ENCODE measurements around the gene C16orf82.
"Not testable (repeated sequence)": the region's sequence is repeated elsewhere in the genome, so short reads cannot be mapped to it uniquely, and the experiment has no call there.

Gene C16orf82
- total RNA-seq = 0 reads per million in 2 experiments

- no peak for DNase-seq (ENCODE audit: low read depth)
Measured at GRCh38 chr16:27066668-27067537, at the start of gene C16orf82. TSS of gene C16orf82 (plus strand) at chr16:27066927.

- no peak for DNase-seq (ENCODE audit: low read depth)
Measured at GRCh38 chr16:27020031-27020430, 46.7 kb upstream of the C16orf82 start.

- DNase-seq (ENCODE audit: low read depth) = no peak
Measured at GRCh38 chr16:27024010-27024409, 42.7 kb upstream of the C16orf82 start.

GRCh38 chr16:27025581-27025980 lies 41.1 kb upstream of the C16orf82 start:
- DNase-seq (ENCODE audit: low read depth) = no peak

GRCh38 chr16:27027971-27028370 lies 38.8 kb upstream of the C16orf82 start:
- no peak for DNase-seq (ENCODE audit: low read depth)

GRCh38 chr16:27028591-27029110 lies 38.1 kb upstream of the C16orf82 start:
- DNase-seq (ENCODE audit: low read depth) = no peak

- DNase-seq (ENCODE audit: low read depth) = no peak
Measured at GRCh38 chr16:27029525-27029924, 37.2 kb upstream of the C16orf82 start.

- no peak for DNase-seq (ENCODE audit: low read depth)
Measured at GRCh38 chr16:27033281-27033979, 33.3 kb upstream of the C16orf82 start.

- no peak for DNase-seq (ENCODE audit: low read depth)
Measured at GRCh38 chr16:27040732-27041131, 26.0 kb upstream of the C16orf82 start.

- no peak for DNase-seq (ENCODE audit: low read depth)
Measured at GRCh38 chr16:27046958-27047518, 19.7 kb upstream of the C16orf82 start.

- no peak for DNase-seq (ENCODE audit: low read depth)
Measured at GRCh38 chr16:27048316-27048715, 18.4 kb upstream of the C16orf82 start.

GRCh38 chr16:27049117-27049516 lies 17.6 kb upstream of the C16orf82 start:
- no peak for DNase-seq (ENCODE audit: low read depth)

GRCh38 chr16:27052007-27052406 lies 14.7 kb upstream of the C16orf82 start:
- no peak for DNase-seq (ENCODE audit: low read depth)

GRCh38 chr16:27053996-27054395 lies 12.7 kb upstream of the C16orf82 start:
- no peak for DNase-seq (ENCODE audit: low read depth)

GRCh38 chr16:27058299-27058698 lies 8.4 kb upstream of the C16orf82 start:
- DNase-seq (ENCODE audit: low read depth) = no peak

GRCh38 chr16:27070776-27071175 lies 4.0 kb downstream of the C16orf82 start:
- no peak for DNase-seq (ENCODE audit: low read depth)

- DNase-seq (ENCODE audit: low read depth) = no peak
Measured at GRCh38 chr16:27073733-27074132, 7.0 kb downstream of the C16orf82 start.

GRCh38 chr16:27080895-27081294 lies 14.2 kb downstream of the C16orf82 start:
- DNase-seq (ENCODE audit: low read depth) = no peak

GRCh38 chr16:27083861-27084261 lies 17.1 kb downstream of the C16orf82 start:
- no peak for DNase-seq (ENCODE audit: low read depth)

GRCh38 chr16:27084307-27085028 lies 17.7 kb downstream of the C16orf82 start:
- no peak for DNase-seq (ENCODE audit: low read depth)

- no peak for DNase-seq (ENCODE audit: low read depth)
Measured at GRCh38 chr16:27085182-27085581, 18.5 kb downstream of the C16orf82 start.

GRCh38 chr16:27086031-27086430 lies 19.3 kb downstream of the C16orf82 start:
- DNase-seq (ENCODE audit: low read depth) = not testable (repeated sequence)
